ENCODE measurements around the gene PSMB10.
A peak's percentile ranks its signal among the peaks of the same experiment; 100 is the strongest.
"Not testable (repeated sequence)": the region's sequence is repeated elsewhere in the genome, so short reads cannot be mapped to it uniquely, and the experiment has no call there.

PSMB10 gene

DNA sequence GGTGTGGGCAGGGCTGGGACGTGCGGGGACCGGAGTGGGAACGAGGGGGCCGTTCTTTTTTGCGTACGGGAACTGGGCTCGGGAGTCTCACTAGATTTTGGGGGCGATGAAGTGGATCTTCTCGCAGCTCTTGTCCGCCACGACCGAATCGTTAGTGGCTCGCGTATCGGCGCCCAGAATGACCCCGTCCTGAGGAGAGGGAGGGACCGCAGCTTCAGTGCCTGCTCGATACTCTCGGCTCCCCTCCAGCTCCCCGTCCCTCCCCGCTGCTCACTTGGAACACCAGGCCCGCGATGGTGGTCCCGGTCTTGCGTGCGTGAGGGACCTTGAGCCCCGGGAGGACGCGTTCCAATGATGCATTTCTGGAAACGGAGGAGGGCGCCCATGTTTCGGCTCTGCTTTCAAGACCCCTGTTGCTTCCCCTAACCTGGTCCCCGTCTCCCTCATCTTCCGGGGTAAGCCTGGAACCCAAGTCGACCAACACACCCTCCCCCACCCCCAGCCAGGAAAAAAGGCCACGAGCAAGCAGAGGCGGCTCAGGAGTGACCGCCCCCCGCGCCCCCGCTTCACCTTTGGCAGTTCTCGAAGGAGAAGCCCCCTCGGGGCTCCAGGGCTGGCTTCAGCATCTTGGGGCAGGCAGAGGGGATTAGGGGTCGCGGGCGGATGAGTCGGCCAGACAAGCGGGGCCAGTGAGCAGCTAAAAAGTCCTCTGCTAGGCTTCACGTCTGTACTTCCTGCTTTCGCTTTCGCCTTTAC, at the start of gene PSMB10:
TSS of gene PSMB10 (minus strand) at position 727 of the 756 bp plus-strand sequence. CDS start at position 626, 101 bp downstream.
- peak; percentile 76 for DNase-seq (ENCODE audit: low spot score)

DNA sequence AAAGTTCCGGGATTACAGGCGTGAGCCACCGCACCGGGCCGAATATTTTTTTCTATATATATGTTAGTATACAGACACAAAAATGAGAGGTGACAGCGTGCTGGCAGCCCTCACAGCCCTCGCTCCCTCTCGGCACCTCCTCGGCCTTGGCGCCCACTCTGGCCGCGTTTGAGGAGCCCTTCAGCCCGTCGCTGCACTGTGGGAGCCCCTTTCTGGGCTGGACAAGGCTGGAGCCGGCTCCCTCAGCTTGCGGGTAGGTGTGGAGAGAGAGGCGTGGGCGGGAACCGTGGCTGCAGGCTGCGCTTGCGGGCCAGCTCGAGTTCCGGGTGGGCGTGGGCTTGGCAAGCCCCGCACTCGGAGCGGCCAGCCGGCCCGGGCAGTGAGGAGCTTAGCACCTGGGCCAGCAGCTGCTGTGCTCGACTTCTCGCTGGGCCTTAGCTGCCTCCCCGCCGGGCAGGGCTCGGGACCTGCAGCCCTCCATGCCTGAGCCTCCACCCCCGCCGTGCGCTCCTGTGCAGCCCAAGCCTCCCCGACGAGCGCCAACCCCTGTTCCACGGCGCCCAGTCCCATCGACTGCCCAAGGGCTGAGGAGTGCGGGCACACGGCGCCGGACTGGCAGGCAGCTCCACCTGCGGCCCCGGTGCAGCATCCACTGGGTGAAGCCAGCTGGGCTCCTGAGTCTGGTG, 45.5 kb upstream of the PSMB10 start:
- DNase-seq (ENCODE audit: low spot score) = no peak

DNA sequence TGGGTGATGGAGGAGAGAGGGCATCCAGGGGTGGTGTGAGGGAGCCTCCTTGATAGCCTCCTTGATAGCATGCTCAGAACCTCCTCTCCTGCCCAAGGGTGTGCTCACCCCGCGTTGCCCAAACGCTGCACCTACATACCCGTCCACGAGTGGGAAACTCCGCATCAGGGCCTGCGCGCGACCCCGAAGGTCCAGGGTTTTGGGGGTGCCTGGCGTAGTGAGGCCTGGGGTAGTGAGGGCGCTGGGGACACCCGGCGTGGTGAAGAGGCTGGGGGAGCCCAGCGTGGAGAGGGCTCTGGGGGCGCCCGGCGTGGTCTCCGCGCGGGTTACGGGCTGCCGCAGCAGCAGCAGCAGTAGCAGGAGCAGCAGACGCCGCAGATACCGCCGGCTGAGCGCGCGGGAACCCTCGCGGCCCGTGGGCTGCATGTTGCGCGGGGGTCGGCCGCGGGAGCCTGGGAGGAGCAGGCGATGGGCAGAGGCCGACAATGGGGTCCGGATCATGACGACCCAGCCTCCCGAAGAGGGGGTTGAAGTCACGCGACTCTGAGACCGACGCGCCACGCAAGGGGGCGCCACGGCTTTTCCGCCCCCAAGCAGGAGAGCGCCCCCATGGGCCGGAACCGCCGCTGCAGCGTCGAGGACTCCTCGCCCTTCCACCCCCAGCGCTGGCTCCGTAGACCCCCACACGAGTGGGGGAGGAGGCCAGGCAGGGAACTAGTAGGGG, 43.5 kb upstream of the PSMB10 start, which contains the start of gene DPEP3:
TSS of gene DPEP3 (minus strand) at position 545 of the 724 bp plus-strand sequence. CDS start at position 426, 119 bp downstream.
- DNase-seq (ENCODE audit: low spot score) = no peak

DNA sequence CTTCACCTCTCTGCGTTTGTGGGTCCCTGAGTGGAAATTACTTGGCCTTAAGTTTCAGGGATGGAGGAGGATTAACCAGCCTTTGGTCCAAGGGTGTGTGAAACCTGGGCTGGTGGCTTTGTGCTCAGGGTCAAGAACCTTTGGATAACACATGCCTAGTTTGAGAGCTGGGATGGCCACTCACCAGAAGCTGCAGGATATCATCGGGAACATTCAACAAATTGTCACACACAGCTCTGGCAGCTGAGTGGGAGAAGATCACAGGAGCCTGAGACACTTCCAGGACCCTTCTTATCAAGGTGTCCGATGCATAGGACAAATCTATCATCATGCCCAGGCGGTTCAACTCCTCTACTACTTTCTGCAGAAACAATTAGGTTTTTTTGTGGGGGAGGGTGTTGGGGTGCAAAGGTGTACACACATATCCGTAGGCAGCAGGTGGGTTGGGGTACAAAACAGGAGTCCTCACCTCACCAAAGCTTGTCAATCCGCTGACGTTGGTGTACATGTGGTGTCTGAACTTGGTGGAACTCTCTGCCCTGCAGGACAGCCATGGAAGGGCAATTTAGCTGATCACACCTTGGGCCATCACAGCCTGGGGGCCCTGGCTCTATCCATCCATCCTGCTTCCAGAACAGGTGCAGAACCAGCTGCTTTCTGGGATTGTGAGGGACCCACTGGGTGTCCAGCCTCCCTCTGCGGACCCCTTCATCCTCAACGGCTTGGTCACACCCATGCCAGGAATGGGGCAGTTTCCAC, 41.0 kb upstream of the PSMB10 start:
- no peak for DNase-seq (ENCODE audit: low spot score)

DNA sequence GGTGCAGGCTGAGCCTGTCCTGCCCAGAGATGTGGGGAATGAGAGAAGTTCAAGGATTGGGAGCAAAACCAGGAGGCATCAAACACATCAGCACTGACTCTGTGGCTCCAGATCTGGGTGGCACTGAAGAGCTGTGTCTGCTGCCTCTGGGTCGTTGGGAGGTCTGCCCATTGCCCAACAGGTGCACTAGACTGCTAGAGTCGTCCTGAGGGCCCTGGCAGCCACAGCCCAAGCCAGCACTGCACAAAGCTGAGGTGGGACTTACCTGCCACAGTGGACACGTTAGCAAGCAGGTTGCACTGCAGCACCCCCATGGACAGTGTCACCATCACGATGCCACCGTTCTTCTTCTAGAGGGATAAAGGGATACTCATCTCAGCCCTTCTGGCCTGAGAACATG, 40.4 kb upstream of the PSMB10 start:
- no peak for DNase-seq (ENCODE audit: low spot score)

DNA sequence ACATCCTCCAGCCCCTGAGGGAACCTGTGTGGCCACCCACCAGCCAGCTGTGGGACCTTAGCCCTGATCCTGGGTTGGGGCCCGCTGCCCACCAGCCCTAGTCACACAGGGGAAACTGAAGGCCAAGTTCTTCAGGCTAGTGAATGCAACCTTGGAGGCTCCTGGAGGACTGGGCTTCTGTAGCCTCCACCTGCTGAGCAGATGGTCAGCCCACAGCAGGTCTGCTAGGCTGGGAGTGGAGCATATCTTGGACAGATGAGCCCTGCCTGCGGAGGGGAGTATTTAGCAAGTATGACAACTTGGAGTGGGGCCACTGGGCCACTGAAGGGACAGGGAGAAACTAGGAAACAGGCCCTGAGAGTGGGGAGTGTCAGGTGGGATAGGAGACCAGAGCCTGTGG, 39.6 kb upstream of the PSMB10 start:
- no peak for DNase-seq (ENCODE audit: low spot score)

DNA sequence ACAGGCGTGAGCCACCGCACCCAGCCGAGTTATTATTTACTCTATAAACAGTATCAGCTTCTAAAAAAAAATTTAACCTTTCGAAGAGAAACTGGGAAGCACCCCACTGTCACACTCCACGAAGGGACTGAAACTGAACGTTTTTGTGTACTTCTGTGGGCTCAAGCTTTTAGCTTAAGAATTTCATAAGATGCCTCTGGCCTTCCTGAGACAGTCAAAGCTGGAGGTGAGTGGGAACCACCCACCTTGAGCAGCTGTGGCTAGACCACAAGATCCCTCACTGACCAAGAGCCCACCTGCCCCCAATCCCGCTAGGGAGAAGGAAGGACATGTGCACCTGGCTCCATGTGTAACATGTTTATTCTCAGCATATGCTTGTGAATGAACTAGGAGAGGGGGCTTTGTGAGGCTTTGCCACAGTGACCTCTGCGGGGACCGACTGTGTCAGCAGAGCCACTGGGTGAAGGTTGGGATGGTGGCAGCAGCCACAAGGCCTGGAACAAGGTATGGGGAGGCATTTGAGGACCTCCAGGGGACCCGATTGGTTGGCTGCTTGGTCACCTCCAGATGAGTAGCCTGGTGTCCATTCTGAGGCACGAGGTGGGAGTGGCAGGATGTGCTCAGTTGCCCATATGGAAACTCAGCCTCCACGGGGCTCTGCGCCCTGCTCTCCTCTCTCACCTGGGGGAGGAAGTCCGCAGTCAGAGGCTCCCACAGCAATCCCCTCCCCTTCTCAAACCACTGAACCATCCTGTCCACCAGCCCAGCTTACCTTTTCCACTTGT, 38.9 kb upstream of the PSMB10 start:
- no peak for DNase-seq (ENCODE audit: low spot score)

DNA sequence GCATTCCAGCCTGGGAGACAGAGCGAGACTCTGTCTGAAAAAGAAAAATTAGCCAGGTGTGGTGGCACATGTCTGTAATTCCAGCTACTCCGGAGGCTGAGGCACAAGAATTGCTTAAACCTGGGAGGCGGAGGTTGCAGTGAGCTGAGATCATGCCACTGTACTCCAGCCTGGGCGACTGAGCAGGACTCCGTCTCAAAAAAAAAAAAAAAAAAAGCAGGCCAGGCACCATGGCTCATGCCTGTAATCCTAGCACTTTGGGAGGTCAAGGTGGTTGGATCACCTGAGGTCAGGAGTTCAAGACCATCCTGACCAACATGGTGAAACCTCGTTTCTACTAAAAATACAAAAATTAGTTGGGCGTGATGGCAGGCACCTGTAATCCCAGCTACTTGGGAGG, 35.6 kb upstream of the PSMB10 start:
- not testable (repeated sequence) for DNase-seq (ENCODE audit: low spot score)

DNA sequence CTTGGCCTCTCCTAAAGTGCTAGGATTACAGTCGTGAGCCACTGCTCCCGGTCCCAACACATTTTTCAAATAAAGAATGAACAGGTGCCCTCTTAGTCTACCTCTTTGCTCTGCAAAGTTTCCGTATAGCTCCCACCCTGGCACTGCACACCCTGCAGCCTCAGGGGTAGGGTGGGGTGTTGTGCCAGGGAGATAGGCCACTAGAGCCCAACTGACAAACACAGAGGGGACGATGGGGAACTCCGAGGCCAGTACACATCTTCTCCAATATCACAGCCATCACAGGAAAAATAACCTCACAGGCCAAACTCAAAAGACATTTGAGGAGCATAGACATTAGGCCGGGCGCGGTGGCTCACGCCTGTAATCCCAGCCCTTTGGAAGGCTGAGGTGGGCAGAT, 34.5 kb upstream of the PSMB10 start:
- no peak for DNase-seq (ENCODE audit: low spot score)

DNA sequence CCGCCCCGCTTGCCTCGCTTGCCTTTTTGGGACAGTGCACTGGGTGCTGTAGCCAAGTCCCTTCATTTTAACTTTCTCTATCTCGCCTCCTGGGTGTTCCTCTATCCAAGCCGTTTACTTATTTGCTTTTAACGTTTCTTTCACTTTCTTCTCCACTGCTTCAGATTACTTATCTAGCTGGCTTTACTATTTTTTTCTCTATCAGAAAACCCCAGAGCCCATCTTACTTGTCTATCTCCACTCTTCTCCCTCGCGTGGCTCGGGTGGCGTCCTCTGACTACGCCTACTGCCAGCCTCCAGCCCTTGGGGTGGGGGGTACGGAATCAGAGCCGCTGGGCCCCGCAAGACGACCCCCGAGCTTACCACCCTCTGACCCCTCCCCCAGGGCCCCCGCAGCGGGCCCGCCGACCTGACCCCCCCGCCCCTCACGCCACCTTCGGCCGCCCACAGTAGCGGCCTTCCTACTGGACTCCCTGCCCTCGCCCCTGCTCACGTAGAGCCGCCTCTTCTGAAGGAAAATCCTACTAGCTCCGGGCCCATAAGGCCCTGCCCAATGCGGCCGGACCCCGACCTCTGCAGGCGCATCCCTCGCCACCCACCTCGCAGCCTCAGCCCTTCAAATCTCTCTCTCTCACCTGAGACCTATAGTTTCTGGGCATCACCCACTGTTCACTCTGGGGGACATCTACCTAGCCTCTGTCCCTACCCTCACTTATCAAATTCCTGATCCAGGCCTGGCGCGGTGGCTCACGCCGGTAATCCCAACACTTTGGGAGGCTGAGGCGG, 32.8 kb upstream of the PSMB10 start:
- peak; percentile 77 for DNase-seq (ENCODE audit: low spot score)

DNA sequence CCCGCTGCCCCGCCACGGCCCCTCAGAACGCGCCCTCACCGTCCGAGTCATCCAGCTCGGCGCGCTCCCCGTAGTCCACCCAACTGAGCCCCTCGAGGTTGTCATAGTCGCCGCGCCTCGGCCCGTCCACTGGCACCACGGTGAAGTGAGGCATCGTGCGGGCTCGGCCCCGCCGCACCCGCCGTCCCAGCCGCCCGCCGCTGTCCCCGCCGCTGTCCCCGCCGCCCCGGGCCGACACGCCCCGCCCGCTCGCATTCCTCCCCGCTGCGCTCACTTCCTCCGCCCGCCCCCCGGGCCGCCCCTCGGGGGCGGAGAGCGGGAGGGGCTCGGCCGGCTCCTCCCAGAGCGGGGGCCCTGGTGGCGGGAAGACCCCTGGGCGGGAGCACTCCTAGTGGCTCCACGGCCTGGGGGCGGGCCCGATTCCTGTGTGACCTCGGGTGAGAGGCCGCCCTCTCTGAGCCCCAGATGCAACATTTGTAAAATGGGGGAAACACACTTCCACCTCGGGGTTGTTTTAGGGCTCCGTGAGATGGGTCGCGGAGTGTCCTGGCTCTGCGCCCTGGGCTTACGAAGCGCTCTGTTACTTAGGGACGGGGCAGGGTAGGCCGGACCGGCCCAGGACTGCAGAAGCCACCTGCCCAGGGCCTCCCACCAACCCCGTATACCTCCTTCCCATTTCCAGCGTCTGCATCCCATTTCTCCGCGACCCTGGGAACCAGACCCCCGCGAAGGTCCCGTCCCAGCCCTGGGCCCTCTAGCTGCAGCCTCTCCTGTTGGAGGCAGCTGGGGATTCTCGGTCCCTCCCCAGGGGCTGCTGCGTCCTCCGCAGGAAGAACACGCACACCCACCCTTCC, 32.0 kb upstream of the PSMB10 start, which contains the start of gene SLC12A4:
TSS of gene SLC12A4 (minus strand) at position 238 of the 854 bp plus-strand sequence. CDS start at position 154, 84 bp downstream.
- DNase-seq (ENCODE audit: low spot score) = peak; percentile 98

DNA sequence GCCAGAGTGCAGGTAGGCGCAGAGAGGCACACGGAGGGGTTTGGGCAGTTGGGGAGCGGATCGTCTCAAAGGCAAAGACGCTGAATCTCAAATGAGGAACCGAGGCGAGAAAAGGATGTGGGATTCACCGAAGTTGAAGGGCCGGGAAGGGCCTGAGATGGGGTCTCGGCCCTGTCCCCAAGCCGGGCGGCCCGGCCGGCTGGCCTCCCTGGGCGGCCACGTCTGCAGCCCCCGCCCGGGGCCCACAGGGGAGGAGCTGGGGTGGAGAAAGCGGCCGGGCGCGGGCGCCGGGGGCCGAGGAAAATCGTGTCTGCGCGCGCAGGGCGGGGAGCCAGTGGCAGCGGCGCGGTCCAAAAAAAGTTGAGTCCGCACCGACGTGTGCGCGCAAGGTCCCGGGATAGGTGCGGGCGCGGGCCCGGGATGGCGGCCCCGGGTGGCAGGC, 31.3 kb upstream of the PSMB10 start:
- peak; percentile 66 for DNase-seq (ENCODE audit: low spot score)

DNA sequence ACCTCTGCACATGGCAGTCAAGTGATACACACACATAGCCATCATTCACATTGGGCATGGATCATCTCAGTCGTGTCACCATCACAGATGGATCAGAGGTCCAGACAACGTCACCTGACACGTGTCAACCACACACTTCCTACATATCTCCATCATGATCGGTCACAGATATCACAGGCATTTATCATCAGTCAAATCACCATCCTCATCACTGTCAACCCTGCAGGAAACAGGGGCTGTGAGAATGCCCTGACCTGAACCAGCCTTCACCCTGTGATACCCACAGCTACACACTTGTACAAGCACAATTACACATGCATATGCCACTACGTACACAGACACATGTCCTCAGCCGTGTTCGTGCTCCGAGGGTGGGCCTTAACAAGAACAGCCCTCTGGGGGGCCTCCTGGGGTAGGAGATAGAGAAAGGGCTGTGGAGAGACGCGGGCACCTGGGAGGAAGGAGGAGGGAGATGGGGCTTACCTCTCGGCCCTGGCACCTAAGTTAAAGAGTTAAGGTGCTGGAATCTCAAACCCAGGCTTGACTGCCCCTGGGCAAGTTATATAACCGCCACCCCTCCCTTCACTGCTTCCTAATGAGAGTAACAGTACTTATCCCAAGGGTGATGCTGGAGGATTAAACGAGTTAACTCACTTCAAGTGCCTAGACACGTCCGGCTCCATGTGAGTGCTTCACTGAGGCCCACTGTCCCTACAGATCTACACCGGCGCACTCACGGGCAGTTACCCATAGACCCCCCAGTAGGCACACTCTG, 30.7 kb upstream of the PSMB10 start:
- no peak for DNase-seq (ENCODE audit: low spot score)

DNA sequence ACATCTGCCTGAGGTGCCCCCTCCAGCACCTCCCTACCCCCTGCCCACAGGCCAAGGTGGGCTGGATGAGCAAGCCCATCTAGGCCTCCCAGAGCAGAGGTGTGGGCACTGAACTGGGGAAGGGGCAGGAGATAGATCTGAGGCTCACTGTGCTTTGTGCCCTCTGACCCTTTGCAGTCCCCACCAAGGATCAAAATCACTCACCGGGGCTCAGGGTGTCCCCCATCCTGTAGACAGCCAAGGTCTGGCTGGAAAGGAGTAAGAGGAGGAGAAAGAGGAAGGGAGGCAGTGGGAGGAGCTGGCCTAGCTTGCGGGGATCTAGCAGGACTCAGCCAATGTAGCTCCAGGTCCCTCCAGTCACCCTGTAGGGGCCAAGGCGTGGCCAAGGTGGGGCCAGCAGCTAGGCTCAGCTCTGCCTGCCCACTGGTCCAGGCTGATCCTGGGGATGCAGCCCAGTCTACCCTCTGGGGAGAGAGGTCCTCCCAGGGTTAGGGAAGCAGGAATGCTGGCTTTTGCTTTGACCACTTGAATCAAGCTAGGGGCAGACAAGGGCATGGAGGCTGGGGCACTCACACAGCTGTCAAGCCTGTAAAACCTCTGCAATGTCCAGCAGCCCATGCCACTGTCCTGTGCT, 30.0 kb upstream of the PSMB10 start:
- DNase-seq (ENCODE audit: low spot score) = no peak

DNA sequence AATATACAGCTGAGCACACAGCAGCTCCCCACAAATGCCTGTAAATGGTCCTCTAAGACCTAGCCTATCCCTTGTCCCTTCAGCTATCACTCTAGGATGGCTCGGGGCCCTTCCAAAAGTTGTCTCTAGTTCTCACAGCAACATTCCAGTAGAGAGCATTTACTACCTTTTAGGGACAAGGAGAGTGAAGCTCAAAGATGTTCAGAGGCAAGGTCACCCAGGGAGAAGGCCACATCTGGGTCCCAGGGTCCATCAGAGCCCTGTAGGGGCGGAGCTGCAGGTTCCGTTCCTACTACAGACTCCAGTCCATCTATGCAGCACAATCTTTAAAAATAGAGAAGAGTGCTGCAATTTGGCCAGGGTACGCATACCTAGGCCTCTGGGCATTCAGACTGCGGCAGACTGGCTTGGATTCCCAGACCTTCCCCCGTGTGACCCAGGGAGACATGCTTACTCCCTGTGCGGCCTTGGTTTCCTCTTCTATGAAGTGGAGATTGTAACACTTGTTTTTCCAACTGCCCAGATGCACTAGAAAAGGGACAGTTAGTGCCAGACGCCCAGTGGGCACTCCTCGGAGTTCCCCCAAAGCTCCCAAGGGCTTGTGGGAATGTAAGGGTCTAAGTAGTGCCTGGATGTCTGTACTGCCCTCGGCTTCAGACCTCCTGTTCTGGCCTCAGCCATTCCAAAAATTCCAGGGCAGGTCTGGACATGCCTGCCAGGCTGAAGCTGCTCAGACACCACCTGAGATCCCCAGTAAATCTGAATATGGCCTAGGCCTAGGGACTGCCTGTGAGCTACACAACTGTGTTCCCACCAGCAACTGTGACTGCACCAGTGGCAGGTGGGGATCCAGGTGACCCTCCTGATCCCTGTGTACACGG, 29.3 kb upstream of the PSMB10 start:
- no peak for DNase-seq (ENCODE audit: low spot score)

DNA sequence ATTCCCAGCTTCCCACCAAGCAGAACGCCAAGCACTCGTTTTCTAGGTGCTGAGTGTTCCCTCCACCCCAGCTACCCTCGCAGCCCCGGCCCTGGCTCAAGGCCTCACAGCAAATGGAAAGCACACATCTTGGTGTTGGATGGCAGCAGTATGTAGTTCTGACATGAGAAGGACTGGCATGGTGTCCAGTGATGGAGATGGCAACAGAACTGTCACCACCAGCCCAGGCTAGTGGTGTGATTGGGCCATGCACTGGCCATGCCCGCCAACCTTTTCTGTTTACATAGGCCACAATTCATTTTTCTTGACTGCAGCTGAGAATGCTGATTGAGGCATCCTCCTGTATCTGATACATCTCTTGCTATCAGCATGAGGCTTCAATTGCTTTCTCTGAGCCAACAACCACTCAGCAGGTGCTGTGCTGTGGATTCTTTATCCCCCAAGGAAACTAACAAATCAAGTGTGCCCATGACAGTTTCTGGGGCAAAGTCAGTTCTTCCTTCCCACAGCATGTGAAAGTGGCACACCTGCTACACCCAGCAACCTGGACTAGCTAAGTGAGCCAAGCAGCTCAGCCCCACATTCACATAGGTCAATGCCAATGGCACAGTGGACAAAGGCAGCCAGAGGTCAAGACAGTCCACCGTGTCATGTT, 28.0 kb upstream of the PSMB10 start:
- no peak for DNase-seq (ENCODE audit: low spot score)
